Cardiac muscle cell (in vitro differentiated cells and primary cell): ENCODE data around the gene XPNPEP2. TPM values are rescaled to one million over a fixed set of nuclear protein-coding genes. Genes with fewer than 3 reads are reported as not detected.

Experiments
- DNase-seq, 2 donors: peaks; one replicate each; pipeline versions ENCODE4 v3.0.0 to v3.0.0-alpha.2; 2010 to 2017; ENCODE audit warnings: low read depth in 1 of 2, low spot score in 1 of 2
- H3K27ac ChIP-seq: fragments of 200-600 bp; sonication (generic); 2 replicates; pipeline ENCODE4 v1.5.1; 2016
- H3K27me3 ChIP-seq: fragments of 200-600 bp; sonication (generic); 2 replicates; pipeline ENCODE4 v1.6.0; 2016; ENCODE audit warnings: control low read depth
- H3K36me3 ChIP-seq: fragments of 200-600 bp; sonication (generic); 2 replicates; pipeline ENCODE4 v1.5.1; 2016; ENCODE audit warnings: control low read depth
- H3K4me1 ChIP-seq: fragments of 200-600 bp; sonication (generic); 2 replicates; pipeline ENCODE4 v1.8.1; 2017; ENCODE audit warnings: low read depth, mild to moderate bottlenecking, mixed run types
- H3K4me3 ChIP-seq: fragments of 200-600 bp; sonication (generic); 2 replicates; pipeline ENCODE4 v1.5.1; 2016; ENCODE audit warnings: mild to moderate bottlenecking
- H3K9me3 ChIP-seq: fragments of 200-600 bp; sonication (generic); 2 replicates; pipeline ENCODE4 v1.5.1; 2017; ENCODE audit warnings: low read depth, mild to moderate bottlenecking, control low read depth
- polyA plus RNA-seq: library from polyadenylated mRNA; unstranded; fragments of >200 nt; fragmentation: Nextera tagmentation; extraction: Ambion mirVana; gene quantifications from 2 replicates; pipeline ENCODE4 v1.2.1, GENCODE V29; 2016
- total RNA-seq: library from RNA; depleted of rRNA; stranded (reverse); fragments of >200 nt; gene quantifications from 2 replicates; pipeline ENCODE4 v1.2.3, GENCODE V29; 2016
- TF ChIP-seq, protein P1 (sequence below): IDR thresholded peaks from 2 replicates; pipeline ENCODE4 v1.5.1; 2012; ENCODE audit warnings: low read depth, mild to moderate bottlenecking, low read length

XPNPEP2 gene
- total and polyA plus RNA-seq, 2 experiments from 2014 or later, result not detected

DNA sequence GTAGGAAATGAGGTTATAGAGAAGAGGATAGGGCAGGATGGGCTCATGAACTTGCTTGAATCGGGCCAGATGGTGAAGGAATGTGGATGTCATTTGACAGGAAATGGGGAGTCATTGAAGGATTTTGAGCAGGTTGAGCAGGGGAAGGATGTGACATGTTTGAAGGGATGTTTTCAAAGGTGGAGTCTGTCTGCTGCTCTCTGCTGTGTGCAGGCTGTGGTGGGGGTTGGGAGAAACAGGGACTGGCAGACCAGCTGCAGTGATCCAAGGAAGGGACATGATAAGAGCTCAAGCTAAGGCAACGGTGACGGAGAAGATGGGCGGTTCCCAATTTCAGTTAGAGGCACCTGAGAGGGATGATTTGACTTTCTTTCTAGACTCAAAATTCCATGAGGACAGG lies 14.0 kb upstream of the XPNPEP2 start:
- H3K4me1 ChIP-seq, result no peaks in the 10 kb centered on the region
- no peaks in the 10 kb centered on the region for H3K36me3 ChIP-seq
- no peaks in the 10 kb centered on the region for H3K9me3 ChIP-seq
- H3K4me3 ChIP-seq, result no peak overlapping the region
- H3K27me3 ChIP-seq, result no peaks in the 10 kb centered on the region
- TF ChIP-seq, protein P1, sequence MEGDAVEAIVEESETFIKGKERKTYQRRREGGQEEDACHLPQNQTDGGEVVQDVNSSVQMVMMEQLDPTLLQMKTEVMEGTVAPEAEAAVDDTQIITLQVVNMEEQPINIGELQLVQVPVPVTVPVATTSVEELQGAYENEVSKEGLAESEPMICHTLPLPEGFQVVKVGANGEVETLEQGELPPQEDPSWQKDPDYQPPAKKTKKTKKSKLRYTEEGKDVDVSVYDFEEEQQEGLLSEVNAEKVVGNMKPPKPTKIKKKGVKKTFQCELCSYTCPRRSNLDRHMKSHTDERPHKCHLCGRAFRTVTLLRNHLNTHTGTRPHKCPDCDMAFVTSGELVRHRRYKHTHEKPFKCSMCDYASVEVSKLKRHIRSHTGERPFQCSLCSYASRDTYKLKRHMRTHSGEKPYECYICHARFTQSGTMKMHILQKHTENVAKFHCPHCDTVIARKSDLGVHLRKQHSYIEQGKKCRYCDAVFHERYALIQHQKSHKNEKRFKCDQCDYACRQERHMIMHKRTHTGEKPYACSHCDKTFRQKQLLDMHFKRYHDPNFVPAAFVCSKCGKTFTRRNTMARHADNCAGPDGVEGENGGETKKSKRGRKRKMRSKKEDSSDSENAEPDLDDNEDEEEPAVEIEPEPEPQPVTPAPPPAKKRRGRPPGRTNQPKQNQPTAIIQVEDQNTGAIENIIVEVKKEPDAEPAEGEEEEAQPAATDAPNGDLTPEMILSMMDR, result no peak
- H3K27ac ChIP-seq, result no peak overlapping the region
- DNase-seq, result no peak

DNA sequence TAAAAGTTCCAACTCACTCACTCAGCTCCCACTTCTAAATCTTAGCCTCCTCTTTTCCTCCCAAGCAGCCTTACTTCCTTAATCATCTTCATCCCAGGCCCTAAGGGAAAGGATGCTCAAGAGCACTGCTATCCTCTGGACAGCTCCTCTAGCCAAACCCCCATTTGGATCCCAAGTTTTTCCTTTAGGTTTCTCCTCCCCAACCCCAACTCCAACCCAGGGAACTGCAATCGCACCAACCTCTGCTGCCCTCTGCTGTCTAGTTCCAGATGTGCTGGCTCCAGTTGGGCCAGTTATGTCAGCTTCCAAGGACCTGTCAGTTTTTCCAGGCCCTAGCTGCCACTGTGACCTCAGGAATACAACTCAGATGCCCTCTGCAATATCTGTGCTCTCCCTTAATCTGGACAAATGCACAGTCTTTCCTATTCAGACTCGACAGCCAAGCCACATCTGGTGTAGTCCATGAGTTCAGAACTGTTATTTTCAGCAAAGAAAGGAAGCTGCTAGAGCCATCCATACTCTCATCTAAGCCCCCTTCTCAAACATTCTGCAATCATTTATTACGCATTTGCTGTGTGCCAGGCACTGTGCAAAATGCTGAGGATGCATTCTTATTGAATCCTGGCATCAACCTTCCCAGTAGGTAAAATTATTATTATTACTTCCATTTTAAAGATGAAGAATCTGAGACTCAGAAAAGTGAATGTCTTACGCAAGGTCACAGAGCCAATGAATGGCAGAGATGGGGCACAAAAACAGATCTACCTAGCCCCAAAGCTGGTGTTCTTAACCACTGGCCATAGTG lies 12.3 kb upstream of the XPNPEP2 start:
- DNase-seq, result peak; percentile 60 to 75
- TF ChIP-seq, protein P1, result peak; percentile 70
- H3K36me3 ChIP-seq, result no peaks in the 10 kb centered on the region
- H3K27ac ChIP-seq, result no peak overlapping the region
- no peaks in the 10 kb centered on the region for H3K9me3 ChIP-seq
- H3K4me1 ChIP-seq, result no peaks in the 10 kb centered on the region
- H3K27me3 ChIP-seq, result no peaks in the 10 kb centered on the region
- no peak overlapping the region for H3K4me3 ChIP-seq

DNA sequence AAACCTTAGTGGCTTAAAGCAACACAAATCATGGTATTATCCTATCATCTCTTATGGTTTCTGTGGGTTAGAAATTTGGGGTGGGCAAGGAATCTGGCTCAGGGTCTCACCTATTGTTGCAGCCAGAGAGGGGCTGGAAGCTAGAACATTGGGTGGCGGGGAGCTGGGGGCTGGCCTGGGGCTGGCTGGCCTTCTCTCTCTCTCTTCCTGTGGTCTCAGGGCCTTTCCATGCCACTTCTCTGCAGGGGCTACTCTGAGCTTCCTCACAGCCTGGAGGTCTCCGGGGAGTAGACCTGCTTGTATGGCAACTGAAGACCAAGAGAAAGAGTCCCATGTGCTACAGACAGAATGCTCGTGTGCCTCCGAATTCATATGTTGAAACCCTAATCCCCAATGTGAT lies 10.7 kb upstream of the XPNPEP2 start:
- TF ChIP-seq, protein P1, result no peak
- DNase-seq, result no peak
- H3K4me3 ChIP-seq, result no peak overlapping the region

DNA sequence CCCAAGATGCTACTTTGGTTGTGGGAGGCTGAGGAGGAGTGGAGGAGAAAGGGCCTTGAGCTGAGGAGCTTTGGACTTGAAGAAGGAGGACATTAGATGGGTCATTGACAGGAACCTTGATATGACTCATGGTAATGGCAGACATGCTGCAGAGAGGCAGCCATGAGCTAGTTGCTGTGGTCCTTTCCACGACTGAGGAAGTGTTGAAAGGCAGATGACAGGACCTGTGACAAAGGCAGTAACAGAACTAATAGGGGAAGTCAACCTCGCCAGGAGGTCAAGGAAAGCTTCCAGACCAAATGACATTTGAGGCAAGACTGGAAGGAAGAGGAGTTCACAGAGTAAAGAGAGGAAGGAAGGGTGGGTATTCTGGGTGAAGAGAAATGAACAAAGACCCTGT lies 7.6 kb upstream of the XPNPEP2 start:
- no peaks in the 10 kb centered on the region for H3K9me3 ChIP-seq
- H3K27ac ChIP-seq, result no peak overlapping the region
- TF ChIP-seq, protein P1, result no peak
- H3K27me3 ChIP-seq, result no peaks in the 10 kb centered on the region
- no peaks in the 10 kb centered on the region for H3K4me1 ChIP-seq
- no peak for DNase-seq
- H3K4me3 ChIP-seq, result no peak overlapping the region
- no peaks in the 10 kb centered on the region for H3K36me3 ChIP-seq

More for the DNA sequence above, 10.7 kb upstream of the XPNPEP2 start:
- Histone ChIP-seq H3K27me3 (no peaks in the 10 kb centered on the region), H3K9me3 (no peaks in the 10 kb centered on the region), H3K36me3 (no peaks in the 10 kb centered on the region), H3K27ac (no peak overlapping the region), H3K4me1 (no peaks in the 10 kb centered on the region)

DNA sequence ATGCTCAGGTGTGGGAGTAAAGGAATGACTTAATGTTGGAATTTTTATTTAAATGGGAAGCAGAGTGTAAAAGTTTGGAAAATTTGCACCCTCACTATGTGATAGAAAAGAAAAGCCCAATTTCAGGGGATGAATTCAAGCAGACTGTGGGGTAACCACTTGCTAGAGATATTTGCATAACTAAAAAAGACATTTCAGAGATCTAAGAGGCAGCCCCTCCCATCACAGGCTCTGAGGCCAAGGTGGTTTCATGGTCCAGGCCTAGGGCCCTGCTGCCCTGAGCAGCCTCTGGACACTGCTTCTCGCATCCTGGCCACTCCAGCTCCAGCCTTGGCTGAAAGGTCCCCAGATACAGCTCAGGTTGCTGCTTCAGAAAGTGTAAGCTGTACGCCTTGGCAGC lies 5.9 kb upstream of the XPNPEP2 start:
- DNase-seq, result no peak
- H3K27me3 ChIP-seq, result no peaks in the 10 kb centered on the region
- TF ChIP-seq, protein P1, result no peak
- H3K4me1 ChIP-seq, result no peaks in the 10 kb centered on the region
- no peaks in the 10 kb centered on the region for H3K36me3 ChIP-seq
- H3K27ac ChIP-seq, result no peak overlapping the region
- H3K4me3 ChIP-seq, result no peak overlapping the region
- H3K9me3 ChIP-seq, result no peaks in the 10 kb centered on the region
